Measurements from ENCODE around the gene RABL6.
A peak's percentile ranks its signal among the peaks of the same experiment; 100 is the strongest.
"Not testable (repeated sequence)": the region's sequence is repeated elsewhere in the genome, so short reads cannot be mapped to it uniquely, and the experiment has no call there.

RABL6 gene, protein sequence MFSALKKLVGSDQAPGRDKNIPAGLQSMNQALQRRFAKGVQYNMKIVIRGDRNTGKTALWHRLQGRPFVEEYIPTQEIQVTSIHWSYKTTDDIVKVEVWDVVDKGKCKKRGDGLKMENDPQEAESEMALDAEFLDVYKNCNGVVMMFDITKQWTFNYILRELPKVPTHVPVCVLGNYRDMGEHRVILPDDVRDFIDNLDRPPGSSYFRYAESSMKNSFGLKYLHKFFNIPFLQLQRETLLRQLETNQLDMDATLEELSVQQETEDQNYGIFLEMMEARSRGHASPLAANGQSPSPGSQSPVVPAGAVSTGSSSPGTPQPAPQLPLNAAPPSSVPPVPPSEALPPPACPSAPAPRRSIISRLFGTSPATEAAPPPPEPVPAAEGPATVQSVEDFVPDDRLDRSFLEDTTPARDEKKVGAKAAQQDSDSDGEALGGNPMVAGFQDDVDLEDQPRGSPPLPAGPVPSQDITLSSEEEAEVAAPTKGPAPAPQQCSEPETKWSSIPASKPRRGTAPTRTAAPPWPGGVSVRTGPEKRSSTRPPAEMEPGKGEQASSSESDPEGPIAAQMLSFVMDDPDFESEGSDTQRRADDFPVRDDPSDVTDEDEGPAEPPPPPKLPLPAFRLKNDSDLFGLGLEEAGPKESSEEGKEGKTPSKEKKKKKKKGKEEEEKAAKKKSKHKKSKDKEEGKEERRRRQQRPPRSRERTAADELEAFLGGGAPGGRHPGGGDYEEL

DNA sequence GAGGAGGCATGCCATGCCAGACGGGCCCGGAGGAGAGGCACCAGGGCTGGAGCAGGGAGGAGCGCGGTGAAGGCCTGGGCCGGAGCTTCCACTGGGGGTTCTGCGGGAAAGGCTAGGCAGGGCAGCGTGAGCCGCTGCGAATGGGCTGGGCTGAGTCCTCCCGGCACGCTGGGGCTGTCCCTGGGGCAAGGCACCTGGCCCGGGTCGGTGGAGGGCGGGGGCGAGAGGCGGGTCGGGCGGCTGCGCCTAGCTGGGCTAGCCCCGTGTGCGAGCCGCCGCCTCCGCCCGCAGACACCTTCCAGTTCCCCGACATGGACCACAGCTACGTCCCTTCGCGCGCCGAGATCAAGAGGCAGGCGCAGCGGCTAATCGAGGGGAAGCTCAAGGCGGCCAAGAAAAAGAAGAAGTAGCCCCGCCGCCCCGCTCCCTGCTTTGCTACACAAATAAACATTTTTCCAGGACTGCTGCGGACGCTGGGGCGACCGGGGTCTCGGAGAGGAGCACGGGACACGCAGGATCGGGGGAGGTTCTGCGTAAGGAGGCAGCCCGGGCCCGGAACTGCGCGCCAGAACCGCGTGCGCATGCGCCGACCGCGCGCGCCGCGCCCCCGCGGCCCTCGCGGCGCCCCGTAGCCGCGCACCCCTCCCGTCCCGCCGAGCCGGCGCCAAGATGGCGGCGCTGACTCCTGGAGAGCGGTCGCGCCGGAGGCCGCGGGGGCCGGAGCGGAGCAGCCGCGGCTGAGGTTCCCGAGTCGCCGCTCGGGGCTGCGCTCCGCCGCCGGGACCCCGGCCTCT, at the start of gene RABL6:
TSS of gene RABL6 (plus strand) at position 668 of the 794 bp plus-strand sequence. CDS start 249 bp downstream, outside the sequence.
- DNase-seq, result peak; percentile 72

DNA sequence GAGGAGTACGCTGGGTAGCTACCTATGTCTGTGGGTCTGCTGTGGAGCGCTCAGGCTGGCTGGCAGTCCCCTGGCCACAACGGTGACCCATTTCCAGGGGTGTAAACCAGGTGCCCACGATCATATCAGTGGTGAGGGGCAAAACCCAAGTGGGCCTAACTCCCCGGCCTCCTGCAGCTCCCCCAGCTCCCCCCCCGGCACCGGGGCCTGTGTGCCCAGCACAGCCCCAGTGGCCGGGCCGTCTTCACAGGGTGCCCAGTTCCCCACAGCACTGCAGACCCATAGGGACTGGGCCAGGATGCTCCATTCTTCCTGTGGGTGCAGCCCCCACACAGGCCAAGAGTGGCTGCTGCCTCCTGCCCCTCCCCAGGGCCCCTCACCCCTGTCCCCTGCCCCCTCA, 48.7 kb upstream of the RABL6 start:
- DNase-seq, result no peak

DNA sequence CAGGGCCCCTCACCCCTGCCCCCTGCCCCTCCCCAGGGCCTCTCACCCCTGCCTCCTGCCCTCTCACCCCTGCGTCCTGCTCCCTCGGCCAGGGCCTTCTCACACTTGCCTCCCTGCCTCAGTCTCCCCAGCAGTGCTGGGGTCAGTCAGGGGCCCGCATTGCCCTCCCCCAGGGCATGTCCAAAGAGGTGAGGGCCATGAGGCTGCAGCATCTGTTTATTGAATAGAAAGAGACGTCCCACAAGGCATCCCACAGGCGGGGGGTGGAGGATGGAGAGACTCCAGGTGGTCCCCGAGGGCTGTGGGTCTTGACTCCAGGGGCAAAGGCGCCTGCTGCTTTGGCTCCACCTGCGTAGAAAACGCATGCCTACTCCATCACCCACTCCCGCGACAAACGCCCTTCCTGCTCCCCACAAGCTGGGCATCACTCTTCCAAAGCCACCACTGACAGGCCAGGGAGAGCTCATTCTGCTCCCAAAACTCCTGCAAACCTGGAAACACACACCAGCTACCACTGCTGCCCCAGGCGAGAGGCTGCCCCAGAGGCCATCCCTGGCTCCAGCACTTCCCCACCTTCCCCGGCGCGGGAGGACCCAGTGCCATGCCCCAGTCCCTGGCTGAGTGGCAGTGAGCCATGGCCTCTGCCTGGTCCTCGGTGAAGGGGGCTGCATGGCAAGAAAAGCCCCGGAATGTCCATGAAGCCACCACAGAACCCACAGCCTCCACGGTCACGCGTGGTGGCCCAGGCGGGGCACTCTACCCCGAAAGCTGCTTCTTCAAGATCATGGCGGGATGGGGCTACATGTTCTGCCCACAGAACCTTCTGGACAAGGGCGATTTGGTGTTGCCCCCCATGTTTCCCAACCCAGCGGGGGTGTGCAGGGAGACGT, 48.1 kb upstream of the RABL6 start:
- DNase-seq, result no peak

DNA sequence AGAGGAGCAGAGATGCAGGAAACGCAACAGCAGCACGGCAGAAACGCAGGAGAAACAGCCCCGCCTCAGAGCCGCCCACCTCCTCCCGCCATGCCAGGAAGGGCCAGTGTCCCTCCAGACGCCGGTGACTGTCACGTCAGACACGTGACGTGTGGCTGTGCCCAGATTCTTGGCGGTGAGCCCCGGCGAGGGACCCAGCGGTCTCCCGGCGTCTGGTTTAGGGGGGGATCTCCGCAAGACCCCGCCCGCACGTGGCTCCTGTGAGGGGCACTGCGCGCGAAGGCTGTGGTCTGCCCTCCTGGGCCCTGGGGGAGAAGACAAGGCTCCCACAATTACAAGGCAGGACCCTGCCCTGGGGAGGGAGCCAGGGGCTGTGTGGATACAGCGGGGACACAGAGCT, 47.3 kb upstream of the RABL6 start:
- DNase-seq, result no peak

DNA sequence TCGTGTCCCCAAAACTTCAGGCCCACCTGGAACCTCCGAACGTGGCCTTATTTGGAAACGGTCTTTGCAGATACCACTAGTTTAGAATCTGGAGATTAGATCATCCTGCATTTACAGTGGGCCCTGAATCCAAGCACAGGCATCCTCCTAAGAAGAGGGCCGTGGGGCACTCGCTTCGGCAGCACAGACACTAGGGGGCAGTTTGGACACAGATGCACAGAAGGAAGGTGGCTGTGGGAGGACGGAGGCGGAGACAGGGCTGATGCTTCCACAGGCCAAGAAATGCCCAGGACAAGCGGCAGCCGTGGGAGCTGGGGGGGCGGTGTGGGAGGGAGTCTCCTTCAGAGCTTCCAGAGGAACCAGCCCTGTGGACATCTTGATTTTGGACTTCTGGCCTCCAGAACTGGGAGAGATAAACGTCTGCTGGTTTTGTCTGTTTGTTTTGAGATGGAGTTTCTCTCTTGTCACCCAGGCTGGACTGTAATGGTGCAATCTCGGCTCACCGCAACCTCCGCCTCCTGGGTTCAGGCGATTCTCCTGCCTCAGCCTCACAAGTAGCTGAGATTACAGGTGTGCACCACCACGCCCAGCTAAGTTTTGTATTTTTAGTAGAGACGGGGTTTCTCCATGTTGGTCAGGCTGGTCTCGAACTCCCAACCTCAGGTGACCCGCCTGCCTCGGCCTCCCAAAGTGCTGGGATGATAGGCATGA, 46.8 kb upstream of the RABL6 start:
- DNase-seq, result not testable (repeated sequence)

DNA sequence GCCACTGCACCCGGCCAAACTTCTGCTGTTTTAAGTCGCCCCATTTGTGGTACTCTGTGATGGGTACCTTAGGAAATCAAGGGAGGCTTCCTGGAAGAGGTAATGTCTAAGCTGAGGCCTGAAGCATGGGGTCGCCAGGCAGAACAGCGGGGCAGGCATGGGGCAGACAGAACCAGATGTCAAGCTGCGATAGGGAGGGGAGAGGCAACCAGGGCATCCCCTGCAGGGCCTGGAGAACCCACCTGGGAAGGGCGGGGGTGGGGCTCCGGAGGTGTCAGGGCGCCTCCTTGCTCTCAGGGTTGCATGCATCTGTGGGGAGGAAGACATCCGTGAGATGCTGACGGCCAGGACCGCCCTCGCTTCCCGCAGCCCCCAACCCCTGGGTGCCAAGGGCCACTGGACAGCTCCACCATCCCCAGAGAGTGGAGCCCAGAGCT, 46.2 kb upstream of the RABL6 start:
- no peak for DNase-seq

DNA sequence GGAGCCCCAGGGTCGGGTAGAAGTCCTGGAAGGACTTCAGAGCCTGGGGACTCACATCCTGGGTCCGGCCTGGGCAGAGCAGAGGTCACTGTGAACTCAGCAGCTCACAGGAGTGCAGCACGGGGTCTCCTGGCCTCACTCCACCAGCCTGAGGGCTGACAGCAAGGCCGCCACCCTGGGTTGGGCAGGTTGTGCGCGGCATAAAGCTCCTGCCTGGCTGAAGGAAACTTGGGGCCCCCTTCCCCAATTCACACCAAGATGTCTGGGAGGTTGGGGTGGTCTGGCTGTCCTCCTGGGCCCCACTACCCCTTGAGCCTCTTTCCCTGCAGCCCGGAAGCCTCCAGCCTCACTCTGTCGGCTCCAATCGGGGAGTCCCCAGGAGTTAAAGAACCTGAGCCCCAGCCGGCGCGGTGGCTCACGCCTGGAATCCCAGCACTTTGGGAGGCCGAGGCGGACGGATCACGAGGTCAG, 45.5 kb upstream of the RABL6 start:
- no peak for DNase-seq

DNA sequence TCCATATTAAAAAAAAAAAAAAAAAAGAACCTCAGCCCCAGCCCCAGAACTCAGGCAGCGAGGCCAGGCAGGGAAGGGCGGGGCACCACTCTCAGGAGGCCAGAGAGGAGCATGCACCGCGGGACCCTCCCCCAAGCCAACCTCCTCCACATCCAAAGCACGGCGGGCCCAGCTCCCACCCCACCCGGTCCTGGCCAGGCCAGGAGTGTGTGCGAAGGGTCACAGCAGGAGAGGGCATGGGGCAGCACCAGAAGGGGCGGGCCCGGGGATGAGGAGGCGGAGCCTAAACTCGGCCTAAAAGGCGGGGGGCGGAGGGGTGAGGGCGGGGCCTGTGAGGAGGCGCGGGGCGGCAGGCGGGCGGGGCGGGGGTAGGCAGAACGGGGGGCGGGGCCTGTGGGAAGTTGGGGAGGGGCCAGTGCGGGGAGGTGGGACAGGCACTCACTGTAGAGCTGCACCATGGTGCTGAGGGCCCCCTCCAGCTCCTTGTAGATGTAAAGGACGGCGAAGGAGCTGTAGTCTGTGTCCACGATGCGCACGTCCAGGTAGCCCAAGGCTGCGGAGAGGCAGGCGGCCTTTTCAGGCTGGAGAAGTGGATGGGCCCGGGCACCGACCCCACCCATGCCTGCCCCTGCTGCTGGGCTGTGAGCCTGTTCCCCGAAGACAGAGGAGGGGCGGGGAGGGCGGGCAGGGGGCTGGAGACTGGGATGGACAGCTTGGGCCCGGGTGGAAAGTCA, 44.7 kb upstream of the RABL6 start:
- DNase-seq, result no peak

DNA sequence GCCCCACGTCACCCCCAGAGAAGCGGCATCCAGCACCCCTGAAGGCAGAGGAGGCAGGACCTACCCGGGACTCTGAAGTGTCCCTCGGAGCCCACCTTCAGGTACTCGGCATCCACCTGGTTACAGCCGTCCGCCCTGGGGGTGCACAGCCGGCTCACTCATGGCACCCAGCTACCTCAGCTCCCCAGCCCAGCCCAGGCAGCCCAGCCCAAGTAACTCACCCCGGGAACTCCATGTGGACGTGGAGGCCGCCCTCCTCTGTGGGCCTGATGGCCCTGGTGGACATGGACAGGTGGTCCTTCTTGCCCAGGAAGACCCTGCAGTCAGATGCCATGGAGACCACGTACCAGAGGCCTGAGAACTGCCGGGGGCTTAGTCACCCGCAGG, 44.1 kb upstream of the RABL6 start:
- DNase-seq, result no peak

DNA sequence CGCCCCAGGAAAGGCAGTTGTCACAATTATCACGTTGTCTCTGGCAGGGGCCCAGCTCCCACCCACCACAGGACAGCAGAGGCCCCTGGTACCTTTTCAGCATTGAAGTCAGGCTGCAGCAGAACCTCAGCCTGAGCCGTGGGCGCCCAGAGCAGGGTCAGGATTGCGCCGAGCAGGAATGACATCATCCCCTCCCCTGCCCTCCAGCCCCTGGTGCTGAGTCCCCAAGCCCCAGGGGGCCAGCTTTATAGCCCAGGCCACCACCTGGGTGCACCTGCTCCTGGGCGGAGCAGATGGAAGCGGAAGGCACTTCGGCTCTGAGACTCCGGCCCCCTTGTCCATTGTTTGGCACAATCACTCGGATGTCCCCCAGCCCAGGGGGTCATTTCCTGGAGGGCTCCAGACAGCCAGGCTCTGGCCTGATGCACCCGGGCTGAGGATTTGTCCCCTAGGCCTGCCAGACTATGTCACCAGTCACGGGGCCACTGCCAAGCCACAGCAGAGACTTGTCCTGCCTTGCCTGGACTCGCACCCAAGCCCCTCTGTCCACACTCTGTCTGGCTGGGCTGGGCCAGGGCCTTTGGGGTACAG, 43.4 kb upstream of the RABL6 start, which contains the start of gene LCN15:
TSS of gene LCN15 (minus strand) at position 218 of the 591 bp plus-strand sequence. CDS start at position 188, 30 bp downstream.
- no peak for DNase-seq

DNA sequence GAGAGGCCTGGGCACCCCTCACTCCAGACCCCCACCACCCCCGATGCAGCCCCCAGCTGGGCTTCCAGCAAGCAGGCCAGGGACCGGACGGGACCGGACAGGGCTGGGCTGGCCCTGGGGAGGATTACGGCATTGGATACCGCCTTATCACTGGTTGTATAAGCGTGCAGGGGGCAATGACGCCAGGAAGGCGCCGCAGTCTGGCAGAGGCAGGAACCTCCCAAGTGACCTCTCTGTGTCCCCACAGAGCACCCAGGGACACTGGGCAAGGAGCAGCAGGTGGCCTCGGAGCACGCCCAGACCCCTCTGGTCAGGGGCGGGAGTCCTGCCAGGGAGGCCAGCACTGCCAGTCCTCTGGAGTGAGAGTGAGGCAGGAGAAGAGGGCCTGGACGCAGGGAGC, 42.7 kb upstream of the RABL6 start:
- DNase-seq, result no peak

DNA sequence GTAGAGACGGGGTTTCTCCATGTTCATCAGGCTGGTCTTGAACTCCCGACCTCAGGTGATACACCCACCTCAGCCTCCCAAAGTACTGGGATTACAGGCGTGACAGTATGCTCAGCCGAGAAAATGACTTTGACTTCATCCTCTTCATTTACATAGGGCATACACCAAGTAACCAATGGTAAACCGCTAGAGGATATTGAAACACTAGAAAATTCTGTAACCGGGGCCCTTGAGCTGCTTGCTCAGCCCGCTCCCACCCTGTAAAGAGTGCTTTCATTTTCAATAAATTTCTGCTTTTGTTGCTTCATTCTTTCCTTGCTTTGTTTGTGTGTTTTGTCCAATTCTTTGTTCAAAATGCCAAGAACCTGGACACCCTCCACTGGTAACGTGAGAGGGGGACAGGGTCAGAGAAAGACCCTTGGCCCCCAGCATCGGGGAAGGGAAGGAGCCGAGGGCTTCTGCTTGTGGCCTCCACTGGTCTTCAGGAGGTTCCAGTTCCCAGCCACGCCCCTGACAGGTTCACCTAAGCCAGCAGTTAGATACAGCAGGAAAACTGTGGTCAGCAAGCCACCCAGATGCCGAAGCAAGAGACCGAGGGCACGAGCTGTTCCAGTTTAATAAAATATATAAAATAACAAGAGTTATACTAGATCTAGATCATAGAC, 41.9 kb upstream of the RABL6 start:
- DNase-seq, result not testable (repeated sequence)

DNA sequence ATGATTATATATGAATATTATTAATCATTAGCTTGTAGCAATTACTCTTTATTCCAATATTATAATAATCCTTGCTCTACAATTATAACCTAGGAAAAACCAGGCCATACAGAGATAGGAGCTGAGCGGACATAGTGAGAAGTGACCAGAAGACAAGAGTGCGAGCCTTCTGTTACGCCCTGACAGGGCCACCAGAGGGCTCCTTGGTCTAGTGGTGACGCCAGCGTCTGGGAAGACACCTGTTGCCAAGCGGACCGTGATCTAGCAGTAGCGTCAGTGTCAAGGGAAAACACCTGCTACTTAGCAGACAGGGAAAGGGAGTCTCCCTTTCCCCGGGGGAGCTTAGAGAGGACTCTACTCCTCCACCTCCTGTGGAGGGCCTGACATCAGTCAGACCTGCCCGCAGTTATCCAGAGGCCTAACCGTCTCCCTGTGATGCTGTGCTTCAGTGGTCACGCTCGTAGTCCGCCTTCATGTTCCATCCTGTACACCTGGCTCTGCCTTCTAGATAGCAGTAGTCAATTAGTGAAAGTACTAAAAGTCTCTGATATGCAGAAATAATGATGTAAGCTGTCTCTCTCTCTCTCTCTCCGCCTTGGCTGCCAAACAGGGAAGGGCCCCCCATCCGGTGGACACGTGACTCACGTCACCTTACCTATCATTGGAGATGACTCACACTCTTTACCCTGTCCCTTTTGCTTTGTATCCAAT, 41.2 kb upstream of the RABL6 start:
- not testable (repeated sequence) for DNase-seq

DNA sequence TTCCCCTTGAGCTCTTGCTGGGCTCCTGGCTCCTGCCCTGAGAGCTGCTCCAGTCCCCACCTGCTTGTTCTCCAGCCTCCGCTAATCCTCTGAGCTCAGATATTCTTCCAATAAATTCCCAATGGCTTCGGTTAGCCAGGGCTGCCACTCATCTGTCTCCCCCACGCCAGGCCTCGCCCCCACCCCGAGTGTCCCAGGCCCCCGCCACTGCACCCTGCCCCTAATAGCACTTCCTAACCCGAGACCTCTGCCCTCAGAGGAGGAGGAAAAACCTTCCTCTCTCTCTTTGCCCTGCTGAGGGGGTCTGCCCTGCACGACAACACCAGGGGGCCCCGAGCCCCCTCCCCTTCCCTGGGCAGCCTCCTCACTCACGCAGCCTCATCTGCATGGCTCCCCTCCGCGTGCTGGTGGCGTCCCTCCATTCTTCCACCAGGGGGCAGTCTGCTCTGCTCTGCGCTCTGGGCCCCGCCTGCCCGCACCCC, 38.0 kb upstream of the RABL6 start:
- peak; percentile 39 for DNase-seq

DNA sequence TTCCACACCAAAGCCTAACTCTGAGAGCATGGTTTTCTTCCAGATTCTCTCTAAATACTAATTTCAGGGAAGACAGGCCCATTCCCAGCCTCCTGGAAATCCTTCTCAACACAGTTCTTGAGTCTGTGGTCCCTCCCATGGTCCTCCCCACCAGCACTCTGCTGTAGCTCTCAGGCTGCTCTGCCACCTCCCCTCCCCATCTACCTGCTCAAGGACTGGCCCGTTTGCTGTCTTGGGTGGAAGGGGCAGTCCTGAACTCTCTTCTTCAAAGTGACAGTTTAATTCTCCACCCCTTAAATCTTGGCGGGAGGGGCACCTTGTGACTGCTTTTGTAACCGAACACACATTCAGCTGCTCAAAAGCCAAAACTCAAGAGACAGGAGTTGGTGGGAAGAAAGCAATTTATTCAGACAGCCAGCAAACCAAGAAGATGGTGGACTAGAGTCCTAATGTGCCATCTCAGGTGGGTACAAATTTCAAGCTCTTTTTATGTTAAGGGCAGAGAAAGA, 35.8 kb upstream of the RABL6 start:
- DNase-seq, result no peak

DNA sequence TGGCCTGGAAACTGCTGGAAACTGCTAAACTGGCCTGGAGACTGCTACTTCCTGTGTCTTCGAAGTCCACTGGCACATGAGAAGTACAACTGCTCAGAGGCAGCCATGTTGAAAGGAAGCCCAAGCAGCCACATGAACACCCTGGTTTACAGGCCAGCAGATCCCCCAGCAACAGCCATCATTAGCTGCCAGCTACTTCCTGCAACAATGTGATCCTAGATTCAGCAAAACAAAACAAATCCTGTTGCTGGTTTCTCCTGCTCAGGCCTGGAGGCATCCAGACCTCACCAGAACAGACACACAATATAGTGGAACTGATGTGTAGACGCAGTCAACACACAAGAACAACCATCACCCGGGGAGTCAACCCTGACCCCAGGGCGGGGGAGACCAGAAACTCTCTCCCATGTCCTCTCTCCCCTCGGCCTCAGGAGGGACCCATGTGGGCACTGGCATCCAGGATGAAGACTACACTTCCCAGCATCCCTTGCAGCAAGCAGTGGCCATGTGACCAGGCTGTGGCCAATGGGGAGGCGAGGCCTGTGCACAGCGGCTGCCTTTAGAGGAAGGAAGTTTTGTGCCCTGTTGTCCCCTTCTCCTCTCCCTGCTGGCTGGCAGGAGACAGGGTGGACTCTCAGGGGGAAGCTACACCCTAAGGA, 34.2 kb upstream of the RABL6 start:
- DNase-seq, result no peak

DNA sequence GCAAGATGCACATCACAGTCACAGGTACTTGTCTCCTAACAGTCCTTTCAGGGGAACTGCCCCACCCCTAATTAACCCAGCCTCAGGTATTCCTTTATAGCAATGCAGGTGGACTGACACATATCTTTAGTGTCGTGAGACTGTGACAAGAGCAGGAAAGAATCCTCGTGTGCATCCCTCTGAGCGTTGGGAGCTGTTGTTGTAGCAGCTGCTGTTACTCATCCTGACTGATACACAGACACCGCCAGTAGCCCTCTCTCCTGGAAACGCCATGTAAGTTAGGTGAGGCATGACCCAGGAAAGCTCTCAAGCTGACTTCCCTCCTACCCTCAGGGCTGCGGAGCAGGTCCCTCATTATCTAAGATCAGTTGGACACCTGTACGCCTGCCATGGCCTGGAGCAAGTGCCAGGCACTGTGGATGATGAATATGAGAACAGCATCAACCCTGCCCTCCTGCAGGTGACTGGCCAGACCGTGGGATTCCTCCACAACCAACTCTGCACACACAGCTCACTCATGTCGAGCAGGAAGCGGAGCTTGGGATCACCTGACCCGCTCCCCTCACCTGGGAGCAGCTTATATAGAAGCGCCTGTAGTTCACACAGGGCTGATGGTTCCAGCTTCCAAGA, 33.2 kb upstream of the RABL6 start:
- DNase-seq, result no peak

DNA sequence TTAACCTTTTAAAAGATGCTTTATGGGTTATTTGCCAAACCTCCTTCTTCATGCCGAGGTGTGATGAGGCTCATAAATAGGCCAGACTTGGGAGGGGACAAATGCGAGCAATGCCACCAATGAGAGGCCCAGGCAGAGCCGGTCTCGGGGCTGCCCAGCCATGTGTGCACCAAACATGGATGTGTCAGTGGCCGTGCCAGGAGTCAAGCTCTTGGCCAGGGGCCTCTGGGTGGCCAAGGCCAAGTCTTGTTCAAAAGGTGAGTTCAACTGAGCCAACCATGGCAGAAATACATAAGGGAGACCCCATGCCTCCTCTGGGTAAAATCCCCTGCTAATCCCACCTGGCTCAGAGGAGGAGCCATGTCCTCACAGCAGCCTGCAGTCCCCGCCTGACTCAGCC, 32.6 kb upstream of the RABL6 start:
- no peak for DNase-seq
